H1 (cell line): ENCODE data around the gene NPHP4. TPM values are rescaled to one million over a fixed set of nuclear protein-coding genes. Genes with fewer than 3 reads are reported as not detected.

Source experiments
- CTCF ChIA-PET: fragments of 300-600 bp; sonication (Branson Sonifier 250); formaldehyde crosslinking; loops from one replicate; lab custom pipeline; 2021; ENCODE audit not compliant: partially characterized antibody; lab: Charles Lee
- POLR2A ChIA-PET: fragments of 300-600 bp; sonication (Branson Sonifier 250); formaldehyde crosslinking; loops from one replicate; lab custom pipeline; 2021; ENCODE audit warnings: inconsistent platforms; ENCODE audit not compliant: partially characterized antibody; lab: Charles Lee
- DNase-seq, 2 experiments: peaks; one replicate each; pipeline versions ENCODE4 v3.0.0 to v3.0.0-alpha.2; 2010 to 2022; ENCODE audit warnings: low spot score in 2 of 2, low read depth in 1 of 2, mixed read lengths in 1 of 2
- FAIRE-seq: peaks from 2 replicates; lab custom pipeline; 2011; peaks lifted over from hg19 to GRCh38; lab: Jason Lieb, UNC
- H2AFZ ChIP-seq: 2 replicates; pipeline ENCODE4 v1.8.1; 2012; ENCODE audit warnings: low read length, inconsistent platforms
- H2AK5ac ChIP-seq: 2 replicates; pipeline ENCODE4 v1.6.1; 2013; ENCODE audit warnings: low read depth, low read length
- H2BK120ac ChIP-seq: replicated peaks from 2 replicates; pipeline ENCODE3; 2013; ENCODE audit warnings: low read depth, low read length, inconsistent platforms
- H2BK12ac ChIP-seq: 2 replicates; pipeline ENCODE4 v1.6.1; 2013; ENCODE audit warnings: low read depth, low read length
- H2BK15ac ChIP-seq: 2 replicates; pipeline ENCODE4 v1.6.1; 2013; ENCODE audit warnings: low read length
- H2BK20ac ChIP-seq: 2 replicates; pipeline ENCODE4 v1.6.1; 2013; ENCODE audit warnings: low read length
- H2BK5ac ChIP-seq: 2 replicates; pipeline ENCODE4 v1.6.1; 2013; ENCODE audit warnings: low read depth, low read length
- H3K14ac ChIP-seq: 2 replicates; pipeline ENCODE4 v1.6.1; 2013; ENCODE audit warnings: inconsistent platforms; ENCODE audit not compliant: insufficient read length
- H3K18ac ChIP-seq: 2 replicates; pipeline ENCODE4 v1.6.1; 2013; ENCODE audit warnings: low read length; ENCODE audit errors: extremely low read depth
- H3K23ac ChIP-seq: 2 replicates; pipeline ENCODE4 v1.6.1; 2013; ENCODE audit warnings: inconsistent platforms; ENCODE audit not compliant: insufficient read length
- H3K23me2 ChIP-seq: 2 replicates; pipeline ENCODE4 v1.6.1; 2013; ENCODE audit warnings: low read depth, low read length
- H3K27ac ChIP-seq: 2 replicates; pipeline ENCODE4 v1.6.1; 2011; ENCODE audit warnings: low read depth, low read length, inconsistent platforms
- H3K27me3 ChIP-seq, 4 experiments: replicated peaks in 1 of 4; 1 replicate in 1 of 4; 2 replicates in 3 of 4; pipeline versions ENCODE4 v1.6.1 to v1.8.1; 2011 to 2013; ENCODE audit warnings: low read length in 3 of 4, mild to moderate bottlenecking in 3 of 4, inconsistent platforms in 2 of 4, mixed read lengths in 2 of 4, moderate library complexity in 1 of 4; ENCODE audit not compliant: control insufficient read depth in 3 of 4, insufficient read depth in 3 of 4; ENCODE audit errors: extremely low read depth in 1 of 4
- H3K36me3 ChIP-seq, 4 experiments: 2 replicates each; pipeline versions ENCODE4 v1.6.1 to v1.8.1; 2011 to 2013; ENCODE audit warnings: mild to moderate bottlenecking in 4 of 4, low read length in 3 of 4, moderate library complexity in 2 of 4, control low read depth in 1 of 4, inconsistent platforms in 1 of 4; ENCODE audit not compliant: insufficient read depth in 4 of 4, control insufficient read depth in 2 of 4
- H3K4ac ChIP-seq: replicated peaks from 2 replicates; pipeline ENCODE3; 2013; ENCODE audit warnings: low read length, low read depth, mixed read lengths, inconsistent platforms; ENCODE audit not compliant: insufficient read length
- H3K4me1 ChIP-seq, 4 experiments: replicated peaks in 1 of 4; 1 replicate in 1 of 4; 2 replicates in 3 of 4; pipeline versions ENCODE4 v1.6.1 to v1.8.1; 2011 to 2013; ENCODE audit warnings: low read length in 3 of 4, inconsistent platforms in 2 of 4, mixed read lengths in 1 of 4; ENCODE audit not compliant: insufficient read depth in 4 of 4, control insufficient read depth in 3 of 4
- H3K4me2 ChIP-seq, 2 experiments: 2 replicates each; pipeline versions ENCODE4 v1.6.1 to v1.8.1; 2011 to 2013; ENCODE audit warnings: low read depth in 2 of 2, low read length in 2 of 2, control low read depth in 1 of 2, inconsistent platforms in 1 of 2, mild to moderate bottlenecking in 1 of 2; ENCODE audit not compliant: insufficient read depth in 1 of 2
- H3K4me3 ChIP-seq, 4 experiments: fragments of 200-600, 300-600 bp in 1 of 4; sonication (generic), shearing (Covaris generic), sonication (Bioruptor Twin) in 1 of 4; 2 replicates each; pipeline versions ENCODE4 v1.5.1 to v1.8.1; 2011 to 2016; ENCODE audit warnings: low read length in 4 of 4, low read depth in 3 of 4, control low read depth in 2 of 4, inconsistent platforms in 2 of 4, mild to moderate bottlenecking in 2 of 4, mixed read lengths in 1 of 4, moderate library complexity in 1 of 4; ENCODE audit not compliant: insufficient read depth in 2 of 4; ENCODE audit errors: extremely low read depth in 1 of 4
- H3K56ac ChIP-seq: replicated peaks from 2 replicates; pipeline ENCODE3; 2013; ENCODE audit warnings: low read depth, mild to moderate bottlenecking, mixed read lengths, low read length, inconsistent platforms; ENCODE audit not compliant: insufficient read length
- H3K79me1 ChIP-seq: 2 replicates; pipeline ENCODE4 v1.6.1; 2013; ENCODE audit warnings: low read depth, low read length, control low read depth
- H3K79me2 ChIP-seq, 2 experiments: 2 replicates each; pipeline versions ENCODE4 v1.6.1 to v1.8.1; 2012 to 2013; ENCODE audit warnings: low read length in 2 of 2, mild to moderate bottlenecking in 2 of 2, inconsistent platforms in 1 of 2; ENCODE audit not compliant: insufficient read depth in 2 of 2, control insufficient read depth in 1 of 2
- H3K9ac ChIP-seq, 4 experiments: replicated peaks in 1 of 4; 1 replicate in 1 of 4; 2 replicates in 3 of 4; pipeline versions ENCODE4 v1.6.1 to v1.8.1; 2011 to 2013; ENCODE audit warnings: low read depth in 3 of 4, low read length in 3 of 4, control low read depth in 2 of 4, mild to moderate bottlenecking in 2 of 4, moderate library complexity in 2 of 4, inconsistent platforms in 1 of 4; ENCODE audit errors: extremely low read depth in 1 of 4
- H3K9me3 ChIP-seq, 2 experiments: 2 replicates each; pipeline versions ENCODE4 v1.6.1 to v1.8.1; 2012 to 2013; ENCODE audit warnings: mild to moderate bottlenecking in 2 of 2, moderate library complexity in 2 of 2, control low read depth in 1 of 2, inconsistent platforms in 1 of 2, low read depth in 1 of 2, low read length in 1 of 2, mixed read lengths in 1 of 2; ENCODE audit not compliant: insufficient read depth in 2 of 2
- H4K20me1 ChIP-seq, 2 experiments: replicated peaks in 1 of 2; 2 replicates each; pipeline versions ENCODE3 to v1.8.1; 2011 to 2013; ENCODE audit warnings: inconsistent platforms in 2 of 2, low read length in 2 of 2, mild to moderate bottlenecking in 1 of 2; ENCODE audit not compliant: insufficient read depth in 2 of 2, control insufficient read depth in 1 of 2
- H4K5ac ChIP-seq: 2 replicates; pipeline ENCODE4 v1.6.1; 2013; ENCODE audit warnings: low read length, low read depth, mixed read lengths, inconsistent platforms; ENCODE audit not compliant: insufficient read length
- H4K8ac ChIP-seq: 2 replicates; pipeline ENCODE4 v1.8.0; 2013; ENCODE audit warnings: mild to moderate bottlenecking, moderate library complexity, low read length, inconsistent platforms; ENCODE audit not compliant: insufficient read depth; ENCODE audit errors: extremely low read depth
- H4K91ac ChIP-seq: replicated peaks from 2 replicates; pipeline ENCODE3; 2013; ENCODE audit warnings: low read length, mixed read lengths, inconsistent platforms; ENCODE audit not compliant: insufficient read length
- CBX8 ChIP-seq: fragments of 300-800, 300-1000 bp; sonication (generic); IDR thresholded peaks from 2 replicates; pipeline ENCODE4 v1.7.1; 2016; ENCODE audit warnings: low read depth, low read length, borderline replicate concordance
- FOSL1 ChIP-seq: IDR thresholded peaks from 2 replicates; pipeline ENCODE4 v1.6.1; 2011; ENCODE audit warnings: mild to moderate bottlenecking, low read depth, low read length, moderate library complexity; ENCODE audit not compliant: insufficient read depth
- KDM1A ChIP-seq: fragments of 200-600, 300-600 bp; sonication (generic); IDR thresholded peaks from 2 replicates; pipeline ENCODE4 v1.7.1; 2016; ENCODE audit warnings: mild to moderate bottlenecking, low read length, borderline replicate concordance
- NANOG ChIP-seq: IDR thresholded peaks from 2 replicates; pipeline ENCODE4 v1.6.1; 2011; ENCODE audit warnings: low read length, low read depth, mild to moderate bottlenecking, inconsistent platforms; ENCODE audit not compliant: insufficient read depth, poor library complexity, severe bottlenecking
- SIRT6 ChIP-seq: IDR thresholded peaks from one replicate; pipeline ENCODE4 v1.7.1; 2012; ENCODE audit warnings: low read length, inconsistent platforms
- SP1 ChIP-seq: IDR thresholded peaks from 2 replicates; pipeline ENCODE4 v1.6.1; 2011; ENCODE audit warnings: low read depth, low read length
- SUZ12 ChIP-seq: fragments of 200-600 bp; sonication (generic); IDR thresholded peaks from 2 replicates; pipeline ENCODE4 v1.6.1; 2012; ENCODE audit warnings: mild to moderate bottlenecking, inconsistent platforms, low read length, moderate library complexity, mixed read lengths
- TAF1 ChIP-seq: IDR thresholded peaks from 2 replicates; pipeline ENCODE4 v1.6.1; 2011; ENCODE audit warnings: mild to moderate bottlenecking, low read depth, low read length
- TAF7 ChIP-seq: optimal IDR thresholded peaks from 2 replicates; pipeline ENCODE3; 2011; ENCODE audit warnings: low read depth, mild to moderate bottlenecking, inconsistent platforms, low read length, moderate library complexity, borderline replicate concordance
- WGBS, 2 experiments: shearing (Covaris generic) in 1 of 2; methylation state at CpG; one replicate each; pipeline versions ENCODE4 v1.1.6 to v1.1.7; 2013 to 2015; ENCODE audit warnings: low lambda C conversion rate in 2 of 2, mixed read lengths in 2 of 2, inconsistent platforms in 1 of 2, low coverage in 1 of 2, missing lambda C conversion rate in 1 of 2; ENCODE audit not compliant: insufficient replicate concordance in 2 of 2, insufficient coverage in 1 of 2, insufficient read length in 1 of 2; ENCODE audit errors: extremely low coverage in 1 of 2, missing lambda C conversion rate in 1 of 2; 5-methylcytosine and 5-hydroxymethylcytosine counted together
- polyA plus RNA-seq, 7 experiments: library from polyadenylated mRNA; depleted of rRNA in 3 of 7; stranded (reverse) in 5 of 7; unstranded in 2 of 7; fragments of >200 nt in 5 of 7; fragments of 200-250 nt in 2 of 7; gene quantifications; 1 replicate in 5 of 7; 2 replicates in 1 of 7; 4 replicates in 1 of 7; pipeline versions ENCODE4 v1.2.1 to v1.2.3, GENCODE V29; 2011 to 2013; ENCODE audit warnings: missing spikeins in 2 of 7, mixed read lengths in 2 of 7
- total RNA-seq: library from RNA; stranded (reverse); fragmentation: NEBNext Ultra II Directional; extraction: Animal tissue kit (Norgen Biotek cat#: 25700); gene quantifications from 2 replicates; pipeline ENCODE4 v1.2.1, GENCODE V29; 2021
- TF ChIP-seq, protein P1 (sequence below): IDR thresholded peaks from 2 replicates; pipeline ENCODE4 v1.6.1; 2012; ENCODE audit warnings: low read length, inconsistent platforms
- TF ChIP-seq, protein P2 (sequence below): IDR thresholded peaks from 2 replicates; pipeline ENCODE4 v1.6.1; 2011; ENCODE audit warnings: low read length, improper control_type of control experiment

The NPHP4 gene
- total and polyA plus RNA-seq, 2 of the 8 experiments (the other 6 are each of a cell fraction or from before 2014, with no cell fraction given) = 5.8 to 14.0 TPM

DNA sequence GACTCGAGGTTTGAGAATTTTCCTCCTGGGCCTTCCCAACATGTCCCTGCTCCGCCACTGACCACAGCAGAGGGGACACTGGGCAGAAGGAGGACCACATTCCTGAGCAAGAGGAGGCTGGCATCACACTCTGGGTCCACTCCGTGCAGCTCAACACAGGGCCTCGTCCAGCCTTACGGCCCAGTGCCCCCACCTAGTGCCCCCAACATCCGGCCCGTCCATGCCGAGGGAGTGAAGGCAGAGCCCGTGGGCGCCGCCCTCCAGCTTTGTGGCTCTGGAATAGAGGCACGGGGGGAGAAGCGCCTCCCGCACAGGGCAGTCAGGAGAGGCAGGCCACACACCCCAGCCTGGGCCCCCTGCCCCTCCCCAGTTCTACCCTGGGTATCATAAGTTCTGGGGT lies 158.3 kb downstream of the NPHP4 start:
- Histone ChIP-seq H3K56ac (no peak overlapping the region), H2AK5ac (no peak overlapping the region), H3K4me1 (peaks cover 10 to 26% (median 15%) of the 10 kb centered on the region in 4 experiments; a peak in 6 of 7 replicates), H3K14ac (no peak overlapping the region), H3K36me3 (no peaks in the 10 kb centered on the region), H3K27ac (no peak overlapping the region), H4K8ac (peak overlapping the region; percentile 8; the same call in 1 of the 2 replicates), H2BK20ac (no peak overlapping the region), H2BK15ac (0 out of 2 replicates have a peak overlapping the region, but pooled peaks have one; percentile 61), H3K9me3 (no peaks in the 10 kb centered on the region), H3K27me3 (peaks cover 0 to 7% (median 0%) of the 10 kb centered on the region in 4 experiments; a peak in 2 of 7 replicates), H3K4ac (peak overlapping the region; percentile 32), H4K20me1 (peaks cover 0 to 2% of the 10 kb centered on the region in 2 experiments), H3K79me2 (no peaks in the 10 kb centered on the region), H2BK12ac (peak overlapping the region; percentile 29; the same call in 1 of the 2 replicates), H2AFZ (no peak overlapping the region), H3K4me3 (no peak overlapping the region), H2BK5ac (no peak overlapping the region), H3K23me2 (peaks cover 6% of the 10 kb centered on the region; the same call in 1 of the 2 replicates), H3K18ac (no peak overlapping the region), H4K91ac (peak overlapping the region; percentile 42), H3K79me1 (no peaks in the 10 kb centered on the region), H3K9ac (no peak overlapping the region), H4K5ac (no peak overlapping the region), H3K4me2 (no peak overlapping the region), H2BK120ac (no peak overlapping the region), H3K23ac (no peak overlapping the region)
- 80% methylated on average over 6 of the region's 14 CpGs; no CpG with 5 or more reads in 1 of the 2 experiments for WGBS, 2 experiments
- POLR2A ChIA-PET = no interaction called here
- no peak for FAIRE-seq
- CTCF ChIA-PET = interaction anchor here (2.7 kb wide), 1 partner anchor 26 kb away, joined by 6 read pairs; no protein-coding TSS in a partner anchor
- no peak for DNase-seq
- TF ChIP-seq TAF7 = no peak
- TF ChIP-seq NANOG = no peak
- TF ChIP-seq SIRT6 = no peak
- TF ChIP-seq KDM1A = no peak
- TF ChIP-seq, protein P1, sequence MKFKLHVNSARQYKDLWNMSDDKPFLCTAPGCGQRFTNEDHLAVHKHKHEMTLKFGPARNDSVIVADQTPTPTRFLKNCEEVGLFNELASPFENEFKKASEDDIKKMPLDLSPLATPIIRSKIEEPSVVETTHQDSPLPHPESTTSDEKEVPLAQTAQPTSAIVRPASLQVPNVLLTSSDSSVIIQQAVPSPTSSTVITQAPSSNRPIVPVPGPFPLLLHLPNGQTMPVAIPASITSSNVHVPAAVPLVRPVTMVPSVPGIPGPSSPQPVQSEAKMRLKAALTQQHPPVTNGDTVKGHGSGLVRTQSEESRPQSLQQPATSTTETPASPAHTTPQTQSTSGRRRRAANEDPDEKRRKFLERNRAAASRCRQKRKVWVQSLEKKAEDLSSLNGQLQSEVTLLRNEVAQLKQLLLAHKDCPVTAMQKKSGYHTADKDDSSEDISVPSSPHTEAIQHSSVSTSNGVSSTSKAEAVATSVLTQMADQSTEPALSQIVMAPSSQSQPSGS = no peak
- TF ChIP-seq SP1 = no peak
- TF ChIP-seq, protein P2, sequence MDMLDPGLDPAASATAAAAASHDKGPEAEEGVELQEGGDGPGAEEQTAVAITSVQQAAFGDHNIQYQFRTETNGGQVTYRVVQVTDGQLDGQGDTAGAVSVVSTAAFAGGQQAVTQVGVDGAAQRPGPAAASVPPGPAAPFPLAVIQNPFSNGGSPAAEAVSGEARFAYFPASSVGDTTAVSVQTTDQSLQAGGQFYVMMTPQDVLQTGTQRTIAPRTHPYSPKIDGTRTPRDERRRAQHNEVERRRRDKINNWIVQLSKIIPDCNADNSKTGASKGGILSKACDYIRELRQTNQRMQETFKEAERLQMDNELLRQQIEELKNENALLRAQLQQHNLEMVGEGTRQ = no peak
- no peak for TF ChIP-seq CBX8
- no peak for TF ChIP-seq SUZ12
- TF ChIP-seq TAF1 = no peak
- TF ChIP-seq FOSL1 = no peak
